GM21825 (cell line): ENCODE results near the gene VPS29.
A peak's percentile ranks its signal among the peaks of the same experiment; 100 is the strongest.
"Not testable (repeated sequence)": the region's sequence is repeated elsewhere in the genome, so short reads cannot be mapped to it uniquely, and the experiment has no call there.

ENCODE experiments used
- ATAC-seq: cut with Tn5 transposase; IDR thresholded peaks from one replicate; pipeline ENCODE4 v1.9.1; 2021; ENCODE audit warnings: mild to moderate bottlenecking, moderate library complexity; ENCODE audit not compliant: unreplicated experiment

VPS29 gene

GRCh38 chr12:110528277-110528839 lies 26.4 kb upstream of the VPS29 start:
- ATAC-seq, result no peak

GRCh38 chr12:110520876-110521712 lies 19.2 kb upstream of the VPS29 start:
- not testable (repeated sequence) for ATAC-seq

GRCh38 chr12:110518014-110518413 lies 16.1 kb upstream of the VPS29 start:
- ATAC-seq, result not testable (repeated sequence)

DNA sequence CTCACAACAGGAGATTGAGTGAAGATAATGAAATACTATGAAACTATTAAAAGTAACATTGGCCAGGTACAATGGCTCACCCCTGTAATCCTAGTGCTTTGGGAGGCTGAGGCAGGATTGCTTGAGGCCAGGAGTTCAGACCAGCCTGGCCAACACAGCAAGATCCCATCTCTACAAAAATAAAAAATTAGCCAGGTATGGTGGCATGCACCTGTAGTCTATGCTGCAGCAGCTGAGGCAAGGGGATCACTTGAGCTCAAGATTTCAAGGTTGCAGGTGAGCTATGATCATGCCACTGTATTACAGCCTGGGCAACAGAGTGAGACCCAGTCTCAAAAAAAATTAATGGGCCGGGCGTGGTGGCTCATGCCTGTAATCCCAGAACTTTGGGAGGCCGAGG lies 15.1 kb upstream of the VPS29 start:
- no peak for ATAC-seq

- ATAC-seq, result no peak
Observed at GRCh38 chr12:110514363-110514762, 12.5 kb upstream of the VPS29 start.

DNA sequence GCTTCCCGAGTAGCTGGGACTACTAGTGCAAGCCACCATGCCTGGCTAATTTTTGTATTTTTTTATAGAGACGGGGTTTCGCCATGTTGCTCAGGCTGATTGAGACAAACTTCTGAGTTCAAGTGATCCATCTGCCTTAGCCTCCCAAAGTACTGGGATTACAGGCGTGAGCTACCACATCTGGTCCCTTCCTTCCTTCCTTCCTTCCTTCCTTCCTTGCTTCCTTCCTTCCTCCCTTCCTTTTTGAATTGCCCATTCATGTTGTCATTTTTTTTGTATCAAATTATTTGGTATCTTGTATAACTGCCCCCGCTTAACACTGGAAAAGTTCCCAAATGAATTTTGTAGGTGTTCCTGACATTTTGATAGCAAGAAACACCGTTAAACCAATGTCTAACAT lies 11.9 kb upstream of the VPS29 start:
- no peak for ATAC-seq

- ATAC-seq, result no peak
Observed at GRCh38 chr12:110508071-110508586, 6.2 kb upstream of the VPS29 start.

GRCh38 chr12:110505332-110505731 lies 3.4 kb upstream of the VPS29 start:
- no peak for ATAC-seq

DNA sequence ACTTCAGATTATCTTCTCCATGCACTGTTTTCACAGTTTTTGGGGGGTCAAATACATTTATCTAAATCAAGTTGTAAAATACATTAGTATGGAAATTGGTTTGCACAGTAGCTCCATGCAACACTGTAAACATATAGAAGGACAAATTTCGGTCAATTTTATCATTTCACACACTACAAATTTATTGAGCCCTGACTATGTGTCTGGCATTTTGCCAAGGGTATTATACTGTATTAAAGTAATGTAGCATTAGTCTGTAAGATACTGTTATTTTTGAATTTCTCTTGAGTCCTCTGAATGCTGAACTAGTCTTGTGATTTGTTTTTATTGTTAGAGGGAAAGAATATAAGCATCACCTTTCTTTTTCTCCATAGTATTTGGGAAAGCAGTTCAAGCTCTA lies 1.5 kb upstream of the VPS29 start:
- ATAC-seq, result no peak

DNA sequence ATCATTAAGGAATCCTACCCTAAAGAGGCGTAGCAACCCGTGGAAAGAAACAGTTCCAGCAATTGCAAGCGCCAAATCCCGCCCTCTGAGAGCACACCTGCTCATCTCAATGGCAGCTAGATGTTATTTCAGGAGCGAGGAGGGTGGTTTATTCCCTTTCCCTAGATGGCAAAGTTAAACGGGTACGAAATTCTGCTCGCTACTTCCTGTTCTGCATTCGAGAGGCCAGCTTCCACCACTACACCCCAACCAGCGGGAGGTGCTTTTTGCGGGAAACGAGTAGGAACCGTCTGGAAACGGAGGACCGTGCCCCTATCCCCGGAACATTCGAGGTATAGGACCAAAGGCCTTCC lies 536 bp downstream of the VPS29 start:
- peak; percentile 6 for ATAC-seq

DNA sequence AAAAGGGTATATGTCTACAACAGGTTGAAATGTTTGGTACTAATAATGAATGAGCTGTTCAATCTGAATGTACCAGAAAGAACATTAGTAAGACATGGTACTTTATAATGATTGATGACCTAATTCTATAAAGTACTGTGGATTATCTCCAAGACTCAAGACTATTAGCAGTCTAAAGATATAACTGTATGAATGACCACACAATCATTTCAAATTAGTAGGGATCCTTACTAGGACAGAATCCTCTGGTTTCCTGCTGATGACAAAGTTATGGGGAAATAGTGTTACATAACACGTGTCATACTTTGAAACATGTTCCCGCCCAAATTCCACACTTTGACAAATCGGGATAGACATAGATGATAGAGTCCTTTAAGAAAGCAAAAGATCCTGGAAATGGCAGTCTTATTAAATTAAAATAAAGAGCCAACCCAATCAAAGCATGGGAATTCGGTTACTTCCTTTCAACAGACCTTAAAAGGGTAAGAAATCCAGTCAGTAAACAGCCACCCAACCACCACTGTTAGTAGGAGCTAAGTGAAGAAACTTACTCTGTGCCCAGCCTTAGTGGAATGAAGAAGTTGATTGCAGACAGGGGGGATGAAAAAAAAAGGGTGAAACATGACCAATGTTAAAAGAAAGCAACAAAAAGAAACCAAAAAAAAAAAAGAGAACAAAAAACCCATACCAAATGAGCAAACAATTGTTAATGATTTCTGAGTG lies 2.8 kb downstream of the VPS29 start:
- no peak for ATAC-seq

- no peak for ATAC-seq
Observed at GRCh38 chr12:110475426-110475825, 26.5 kb downstream of the VPS29 start.

DNA sequence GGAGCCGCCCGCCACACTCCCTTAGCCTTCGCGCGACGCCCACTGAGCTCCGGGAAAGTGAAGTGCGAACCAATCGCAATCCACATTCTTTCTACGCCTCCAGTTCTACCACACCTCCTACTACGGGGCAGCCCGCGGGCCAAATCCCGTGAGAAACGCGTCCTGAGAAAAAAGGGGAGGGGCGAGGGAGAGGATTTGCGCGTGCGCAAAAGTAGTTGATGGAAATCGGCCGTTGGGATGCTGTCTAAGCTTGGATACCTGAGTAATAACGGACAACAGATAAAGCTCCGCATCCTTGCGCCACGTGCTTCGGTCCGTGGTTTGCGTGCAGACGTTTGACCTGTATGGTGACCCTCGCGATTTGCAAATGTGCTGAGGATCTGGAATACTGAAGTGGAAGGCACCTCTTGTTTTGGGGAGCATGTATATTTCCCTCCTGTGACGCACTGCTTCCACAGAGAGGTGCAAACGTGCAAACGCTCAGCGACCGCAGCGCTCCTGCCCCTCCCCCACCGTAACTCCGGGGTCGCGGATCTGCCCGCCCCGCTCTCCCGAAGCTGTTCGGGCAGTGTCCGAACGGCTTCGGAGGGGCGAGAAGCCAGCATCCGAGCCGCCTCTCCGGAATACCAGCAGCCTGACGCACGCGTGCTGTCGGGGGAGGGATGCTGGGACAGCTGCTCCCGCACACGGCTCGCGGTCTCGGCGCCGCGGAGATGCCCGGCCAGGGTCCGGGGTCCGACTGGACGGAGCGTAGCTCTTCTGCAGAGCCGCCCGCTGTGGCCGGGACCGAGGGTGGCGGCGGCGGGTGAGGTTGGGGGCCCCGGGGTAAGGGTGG lies 33.5 kb downstream of the VPS29 start, which contains the start of the genes FAM216A and GPN3:
TSS of gene FAM216A (plus strand) at position 632 of the 835 bp plus-strand sequence. CDS start at position 663, 31 bp downstream.
TSS of gene GPN3 (minus strand) at position 44 of the 835 bp plus-strand sequence. CDS start 54 bp downstream, outside the sequence.
- peak; percentile 72 for ATAC-seq

- ATAC-seq, result no peak
Observed at GRCh38 chr12:110467847-110468213, 34.1 kb downstream of the VPS29 start.

DNA sequence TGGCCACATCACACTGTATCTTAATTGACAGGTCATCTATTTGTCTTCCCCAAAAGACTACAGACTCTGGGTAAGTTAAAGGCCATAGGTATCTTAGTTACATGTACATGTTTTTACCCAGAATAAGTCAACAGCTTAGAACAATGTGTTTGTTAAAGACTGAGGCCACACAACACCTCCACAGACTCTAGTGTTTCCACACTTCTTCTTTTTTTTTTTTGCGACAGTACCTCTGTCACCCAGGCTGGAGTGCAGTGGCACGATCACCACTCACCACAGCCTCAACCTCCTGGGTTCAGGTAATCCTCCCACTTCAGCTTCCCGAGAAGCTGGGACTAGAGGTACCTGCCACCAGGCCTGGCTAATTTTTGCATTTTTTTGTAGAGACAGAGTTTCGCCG lies 35.1 kb downstream of the VPS29 start:
- no peak for ATAC-seq

DNA sequence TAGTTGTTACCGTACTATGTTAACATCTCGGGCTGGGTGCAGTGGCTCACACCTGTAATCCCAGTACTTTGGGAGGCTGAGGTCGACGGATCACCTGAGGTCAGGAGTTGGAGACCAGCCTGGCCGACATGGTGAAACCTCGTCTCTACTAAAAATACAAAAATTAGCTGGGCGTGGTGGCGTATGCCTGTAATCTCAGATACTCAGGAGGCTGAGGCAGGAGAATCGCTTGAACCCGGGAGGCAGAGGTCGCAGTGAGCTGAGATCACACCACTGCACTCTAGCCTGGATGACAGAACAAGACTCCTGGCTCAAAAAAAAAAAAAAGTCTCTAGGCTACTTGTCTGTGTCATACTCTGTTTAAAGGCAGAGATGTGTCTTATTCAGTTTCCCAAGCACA lies 36.1 kb downstream of the VPS29 start:
- not testable (repeated sequence) for ATAC-seq

DNA sequence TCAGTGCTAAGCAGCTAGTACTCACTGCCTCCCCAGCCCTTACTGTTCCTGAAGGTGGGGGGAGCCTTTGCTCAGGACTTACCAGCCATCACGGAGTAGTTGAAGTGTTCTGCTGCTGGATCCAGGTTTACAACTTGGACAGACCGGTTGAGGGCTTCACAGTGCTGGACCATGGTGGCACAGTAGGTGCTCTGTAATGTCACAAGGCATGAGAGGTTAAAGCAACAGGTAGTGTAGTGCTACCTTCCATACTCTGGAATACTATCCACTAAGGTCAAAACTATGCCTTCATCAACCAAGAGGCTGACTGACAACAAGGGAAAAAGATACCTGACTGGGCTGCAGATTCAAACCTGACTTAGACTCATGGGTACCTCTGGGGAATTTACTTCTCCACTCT lies 36.9 kb downstream of the VPS29 start:
- no peak for ATAC-seq

DNA sequence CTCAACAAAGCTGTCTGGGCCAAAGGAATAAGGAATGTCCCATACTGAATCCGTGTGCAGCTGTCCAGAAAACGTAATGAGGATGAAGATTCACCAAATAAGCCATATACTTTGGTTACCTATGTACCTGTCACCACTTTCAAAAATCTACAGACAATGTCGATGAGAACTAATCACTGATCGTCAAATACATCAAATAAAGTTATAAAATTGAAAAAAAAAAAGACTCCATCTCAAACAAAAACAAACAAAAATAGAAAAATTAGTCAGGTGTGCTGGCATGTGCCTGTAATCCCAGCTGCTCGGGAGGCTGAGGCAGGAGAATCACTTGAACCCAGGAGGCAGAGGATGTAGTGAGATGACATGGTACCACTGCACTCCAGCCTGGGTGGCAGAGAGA lies 40.7 kb downstream of the VPS29 start:
- not testable (repeated sequence) for ATAC-seq

DNA sequence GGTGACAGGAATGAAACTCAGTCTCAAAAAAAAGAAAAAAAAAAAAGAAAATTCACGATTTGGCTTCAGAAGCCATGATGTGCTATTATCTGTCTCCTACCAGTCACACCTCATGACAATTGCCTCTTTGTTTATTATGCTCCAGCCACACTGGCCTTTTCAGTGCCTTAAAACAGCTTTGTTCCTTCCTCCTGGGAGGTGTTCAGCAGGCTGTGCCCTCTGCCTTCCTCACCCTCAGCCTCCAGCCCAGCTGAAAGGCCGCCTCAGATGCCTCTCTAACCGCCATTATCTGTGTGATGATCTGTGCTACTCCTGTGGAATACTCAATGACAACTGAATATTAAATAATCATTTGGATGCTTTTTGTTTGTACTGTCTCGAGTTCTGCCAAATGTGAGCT lies 43.2 kb downstream of the VPS29 start:
- no peak for ATAC-seq

DNA sequence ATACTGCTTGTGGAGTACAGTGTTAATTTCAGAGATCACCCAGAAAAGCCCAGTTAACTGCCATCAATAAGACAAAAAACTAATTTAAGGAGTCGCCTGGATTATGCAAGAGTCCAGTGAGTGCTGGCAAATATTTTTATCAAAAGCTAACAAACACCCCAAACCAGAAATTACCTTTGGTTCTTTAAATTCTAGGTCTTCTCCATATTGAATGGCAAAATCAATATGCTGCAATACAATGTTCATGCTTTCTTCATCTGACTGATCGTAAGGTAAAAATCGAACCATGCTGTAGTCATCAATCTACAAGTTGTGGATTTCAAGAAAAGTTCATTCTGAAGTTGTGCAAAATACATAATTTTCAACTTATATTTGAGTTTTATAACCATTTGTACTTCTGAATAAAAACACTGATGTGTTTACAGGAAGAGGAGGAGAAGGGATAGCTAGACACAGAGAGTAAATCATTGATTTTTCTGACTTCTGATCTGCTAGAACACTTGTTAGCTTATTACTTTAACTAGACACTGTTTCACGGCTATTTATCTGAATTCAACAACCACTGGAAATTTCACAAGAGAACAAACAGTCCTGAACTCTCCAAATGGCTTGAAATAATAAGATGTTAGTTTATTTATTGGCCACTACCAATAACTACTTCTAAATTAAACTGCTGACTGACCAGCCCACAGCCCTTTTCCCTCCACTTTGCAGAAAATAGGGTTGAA lies 48.2 kb downstream of the VPS29 start:
- ATAC-seq, result no peak
